ENCODE data around the gene DDAH1.

The DDAH1 gene

DNA sequence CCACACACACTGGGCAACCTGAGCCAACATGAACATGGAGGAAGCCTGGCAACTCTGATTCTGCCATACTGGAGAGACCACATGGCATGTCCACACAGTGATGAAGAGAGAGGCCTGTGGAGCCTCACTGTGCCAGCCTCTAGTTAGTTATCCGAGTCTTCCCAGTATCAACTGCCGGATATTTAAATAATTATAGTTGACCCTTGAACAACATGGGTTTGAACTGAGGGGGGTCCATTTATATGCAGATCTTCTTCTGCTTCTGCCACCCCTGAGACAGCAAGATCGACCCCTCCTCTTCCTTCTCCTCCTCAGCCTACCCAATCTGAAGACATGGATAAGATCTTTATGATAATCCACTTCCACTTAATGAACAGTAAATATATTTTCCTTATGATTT, 27.8 kb downstream of the DDAH1 start:
- DNase-seq = no peak

DNA sequence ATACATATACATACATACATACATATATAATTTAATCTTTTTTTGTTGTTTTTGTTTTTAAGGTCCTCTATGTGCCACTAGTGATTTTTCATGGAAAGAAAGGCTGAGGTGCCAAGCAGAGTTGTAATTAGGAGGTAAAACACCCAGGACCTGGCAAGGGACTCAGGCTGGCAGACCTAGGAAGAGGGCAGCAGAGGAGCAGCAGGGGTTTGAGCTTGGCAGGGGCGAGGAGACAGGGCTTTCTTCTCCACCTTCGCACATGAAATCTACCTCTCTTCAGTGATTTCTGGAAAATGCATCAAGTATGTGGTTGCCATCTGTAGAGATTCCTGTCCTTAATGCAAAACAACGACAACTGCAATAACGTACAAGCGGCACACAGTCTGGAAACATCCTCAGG, 31.9 kb downstream of the DDAH1 start:
- no peak for DNase-seq

GRCh38 chr1:85428471-85429089, 36.4 kb downstream of the DDAH1 start:
- no peak for DNase-seq

DNA sequence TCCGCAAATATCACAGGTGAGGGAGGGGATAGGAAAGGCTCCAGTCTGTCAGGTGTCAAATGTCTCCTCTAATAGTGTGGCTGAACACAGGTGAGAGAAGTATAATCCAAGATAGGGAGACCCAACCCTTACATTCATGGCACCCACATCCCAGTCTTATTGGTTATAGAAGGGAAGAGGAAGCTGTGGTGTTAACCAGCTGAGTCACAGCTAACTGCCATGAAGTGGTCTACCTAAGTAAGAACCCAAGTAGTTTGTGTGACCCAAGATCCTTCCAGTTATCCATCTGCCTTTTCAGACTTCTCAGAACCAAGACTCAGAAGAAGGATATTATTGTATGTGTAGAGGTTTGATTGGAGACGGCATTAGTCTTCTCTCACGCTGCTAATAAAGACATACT, 37.1 kb downstream of the DDAH1 start:
- DNase-seq = no peak

GRCh38 chr1:85427331-85427730, 37.6 kb downstream of the DDAH1 start:
- no peak for DNase-seq

DNA sequence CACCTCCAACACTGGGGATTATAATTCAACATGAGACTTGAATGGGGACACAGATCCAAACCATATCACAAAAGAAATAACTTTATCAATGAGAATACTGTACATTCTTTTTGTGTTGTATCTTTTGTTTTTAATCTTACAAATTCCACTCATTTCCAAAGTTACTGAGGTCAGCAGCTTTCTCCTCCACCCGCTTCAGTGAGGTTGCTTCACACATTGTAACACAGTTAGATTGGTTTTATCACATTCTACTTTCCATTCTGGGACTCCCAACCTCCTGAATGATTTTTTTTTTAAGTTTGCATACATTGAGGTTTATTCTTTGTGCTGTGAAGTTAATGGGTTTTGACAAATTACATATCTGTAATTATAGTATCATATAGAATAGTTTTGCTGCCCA, 43.8 kb downstream of the DDAH1 start:
- DNase-seq = no peak

DNA sequence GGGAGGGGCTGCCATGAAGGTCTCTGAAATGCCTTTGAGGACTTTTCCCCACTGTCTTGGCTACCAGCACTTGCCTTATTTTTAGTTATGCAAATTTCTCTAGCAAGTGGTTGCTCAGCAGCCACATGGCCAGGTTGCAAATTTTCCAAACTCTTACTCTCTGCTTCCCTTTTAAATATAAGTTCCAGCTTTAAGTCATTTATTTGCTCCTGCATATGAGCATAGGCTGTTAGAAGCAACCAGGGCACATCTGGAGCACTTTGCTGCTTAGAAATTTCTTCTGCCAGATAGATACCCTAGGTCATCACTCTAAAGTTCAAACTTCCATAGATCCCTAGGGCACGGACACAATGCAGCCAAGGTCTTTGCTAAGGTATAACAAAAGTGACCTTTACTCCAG, 44.8 kb downstream of the DDAH1 start:
- no peak for DNase-seq

DNA sequence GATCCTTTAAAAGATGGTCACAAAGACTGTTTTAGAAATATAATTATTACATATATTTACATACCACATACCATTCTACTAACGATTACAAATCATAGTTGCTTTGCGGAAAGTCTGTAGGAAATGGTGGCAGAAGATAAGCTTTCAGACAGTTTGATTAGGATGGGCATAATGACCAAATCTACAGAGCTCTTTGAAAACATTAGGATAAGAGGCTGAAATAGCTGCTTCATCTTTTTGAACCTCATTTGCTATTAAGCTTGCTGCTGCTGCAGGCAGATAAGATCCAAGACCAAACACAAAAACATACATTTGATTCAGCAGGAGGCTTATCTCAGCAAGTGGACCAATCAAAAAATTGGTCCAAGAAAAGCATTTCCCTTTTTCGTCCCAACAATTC, 47.1 kb downstream of the DDAH1 start:
- DNase-seq = no peak

DNA sequence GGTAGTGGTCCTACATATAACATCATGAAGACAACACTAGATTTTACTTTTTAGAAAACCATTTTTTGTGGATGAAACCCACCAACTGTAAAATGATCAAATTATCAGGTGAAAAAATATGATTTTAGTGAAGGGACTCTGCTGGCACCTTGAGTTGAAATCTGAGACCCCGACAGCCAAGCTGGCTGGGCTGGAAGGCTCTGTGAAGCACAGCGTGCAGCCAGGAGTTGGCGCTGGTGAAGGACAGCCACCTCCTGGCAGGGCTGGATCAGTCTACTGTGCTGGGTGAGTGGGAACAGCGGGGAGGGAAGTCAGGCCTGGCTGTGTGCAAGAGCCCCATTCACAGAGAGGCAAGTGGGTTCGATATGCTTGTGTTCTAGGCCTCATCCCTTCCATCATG, 47.9 kb downstream of the DDAH1 start:
- DNase-seq = no peak

DNA sequence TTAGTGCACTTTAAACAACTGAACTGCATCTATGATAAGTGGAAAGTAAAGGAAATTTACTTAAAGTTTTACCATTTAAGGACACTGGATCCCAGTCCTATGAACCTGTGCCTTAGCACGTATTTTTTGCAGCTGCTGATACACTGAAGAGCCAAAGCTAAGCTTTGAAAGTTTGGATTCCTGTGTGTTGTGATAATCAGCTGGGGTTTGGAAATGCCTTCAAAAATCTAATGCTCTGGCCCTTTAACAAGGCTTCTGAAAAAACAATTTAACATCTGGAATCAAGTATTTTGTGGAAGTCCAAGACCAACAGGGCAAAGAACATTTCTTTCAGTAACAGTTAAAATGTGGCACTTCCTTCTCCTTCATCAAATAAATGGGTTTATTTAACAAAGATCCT, 51.8 kb downstream of the DDAH1 start:
- DNase-seq = no peak

DNA sequence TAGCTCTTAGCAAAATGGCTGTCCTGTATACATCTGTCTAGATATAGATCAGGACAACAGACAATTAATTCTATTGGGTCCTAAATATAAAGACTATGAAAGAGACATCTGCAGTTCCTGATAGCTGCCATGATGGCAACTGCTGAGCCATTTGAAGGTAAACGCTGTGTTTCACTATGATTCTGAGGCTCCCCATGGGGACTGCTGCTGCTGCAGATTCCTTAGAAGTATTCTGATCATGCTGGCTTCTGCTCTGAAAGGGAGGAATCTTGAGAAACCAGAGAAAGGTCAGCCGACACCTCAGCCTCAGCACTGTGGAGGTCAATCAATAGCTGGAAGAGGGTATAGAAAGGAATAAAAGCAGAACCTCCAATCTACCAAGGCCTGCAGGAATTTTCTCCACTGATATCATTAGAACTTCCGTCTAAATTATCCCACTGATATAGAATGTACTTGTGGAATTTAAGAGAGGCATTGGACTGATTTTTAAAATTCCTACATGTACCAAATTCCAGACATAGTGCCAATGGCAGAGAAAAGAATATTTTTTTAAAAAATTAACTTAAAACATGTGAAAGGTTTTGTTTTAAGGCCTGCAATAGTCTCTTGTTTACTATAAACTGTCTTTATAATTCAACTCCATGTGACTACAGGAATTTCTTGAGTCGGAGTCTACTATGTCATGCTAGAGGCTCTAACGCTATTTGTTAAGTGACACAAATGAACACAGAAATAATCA, 53.2 kb downstream of the DDAH1 start:
- no peak for DNase-seq

DNA sequence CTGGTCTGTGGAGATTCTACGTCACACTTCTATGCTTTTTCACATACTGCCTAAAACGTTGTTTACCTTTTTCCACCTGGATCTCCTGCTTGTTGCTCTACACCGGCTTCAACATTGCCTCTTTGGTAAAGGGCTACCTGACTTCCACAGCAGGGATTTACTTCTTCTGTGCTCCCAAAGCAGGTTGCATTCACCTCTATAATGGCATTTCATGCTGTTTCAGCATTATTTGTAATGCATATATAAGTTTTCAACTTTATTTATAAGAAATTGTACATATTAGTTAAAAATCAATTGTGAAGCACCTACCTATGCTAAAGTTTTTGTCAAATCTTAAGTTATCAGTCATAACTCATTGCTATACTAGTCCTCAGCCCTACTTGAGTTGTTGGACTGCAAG, 55.4 kb downstream of the DDAH1 start:
- DNase-seq = no peak

DNA sequence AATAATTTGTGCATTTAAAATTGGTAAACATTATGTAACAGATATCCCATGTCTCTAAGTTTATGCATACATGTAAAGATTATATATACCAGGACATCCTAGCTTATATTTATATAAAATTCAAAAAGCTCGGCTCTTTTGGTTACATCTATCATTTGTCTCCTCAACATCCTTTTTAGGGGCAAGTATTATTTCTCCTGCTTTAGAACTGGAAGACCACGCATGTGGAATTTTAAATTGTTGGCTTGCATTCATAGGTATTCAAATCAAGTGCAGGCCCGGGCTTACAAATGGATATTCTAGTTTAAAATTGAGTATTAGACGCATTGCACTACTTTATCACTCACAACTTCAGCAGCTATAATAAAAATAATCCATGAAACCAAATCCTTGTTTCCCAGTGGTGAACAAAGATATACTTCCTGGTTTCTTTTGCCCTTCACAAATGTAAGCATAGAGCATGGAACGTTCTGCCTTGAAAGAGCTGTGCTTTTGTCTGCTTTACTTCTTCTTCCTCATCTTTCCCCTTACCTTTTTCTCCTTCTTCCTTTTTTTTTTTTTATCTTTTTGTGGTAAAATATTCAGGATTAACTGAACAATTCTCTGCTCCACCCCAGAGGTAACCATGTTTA, 57.1 kb downstream of the DDAH1 start:
- no peak for DNase-seq

DNA sequence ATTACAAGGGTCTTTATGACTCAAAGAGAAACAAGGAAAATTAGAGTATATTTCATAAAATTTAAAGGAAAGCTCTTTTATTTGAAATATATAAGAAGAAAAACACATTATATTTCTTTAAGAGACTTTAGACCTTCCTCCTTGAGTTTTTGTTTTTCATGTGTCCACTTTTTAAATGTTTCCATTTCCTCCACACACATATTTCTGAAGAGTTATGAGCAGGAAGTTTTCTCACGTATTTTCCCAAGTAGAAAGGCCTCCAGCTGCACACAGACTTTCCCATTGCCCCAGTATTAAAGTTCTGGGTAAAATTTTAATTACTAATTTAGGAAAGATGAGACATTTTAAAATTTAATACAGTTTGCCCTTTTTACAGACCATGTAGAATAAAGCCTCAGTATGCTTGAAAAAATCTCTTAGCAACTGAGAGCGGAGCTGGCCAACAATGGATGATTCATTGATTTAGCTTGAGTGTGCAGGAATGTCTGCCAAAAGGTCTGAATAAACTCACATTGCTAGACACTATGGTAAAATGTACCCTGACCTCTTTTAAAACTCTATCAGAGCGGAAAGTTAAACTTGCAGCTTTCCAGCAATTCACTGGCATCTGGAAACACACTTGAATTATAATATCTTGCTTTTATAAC, 57.9 kb downstream of the DDAH1 start:
- peak; percentile 37 for DNase-seq

DNA sequence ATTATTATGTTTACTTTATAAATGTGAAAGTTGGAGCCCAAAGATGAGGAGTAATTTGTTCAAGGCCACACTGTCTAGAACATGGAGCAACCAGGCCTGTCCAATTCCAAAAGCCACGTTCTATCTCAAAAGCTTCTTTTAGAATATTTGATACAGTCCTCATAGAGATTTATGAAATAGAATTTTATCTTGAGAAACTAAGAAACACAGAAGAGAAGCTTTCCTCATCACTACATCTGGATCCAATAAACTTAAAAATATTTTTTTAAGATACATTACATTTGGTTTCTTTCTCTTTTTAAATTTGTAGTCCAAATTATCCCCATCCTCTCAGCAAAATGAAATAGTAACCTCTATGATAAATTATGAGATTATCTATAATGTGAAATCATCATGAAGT, 58.9 kb downstream of the DDAH1 start:
- no peak for DNase-seq

- no peak for DNase-seq
Observed at GRCh38 chr1:85404408-85404807, 60.6 kb downstream of the DDAH1 start.

- no peak for DNase-seq
Observed at GRCh38 chr1:85398391-85399064, 66.4 kb downstream of the DDAH1 start.

- DNase-seq = no peak
Observed at GRCh38 chr1:85397490-85398032, 67.4 kb downstream of the DDAH1 start.

DNA sequence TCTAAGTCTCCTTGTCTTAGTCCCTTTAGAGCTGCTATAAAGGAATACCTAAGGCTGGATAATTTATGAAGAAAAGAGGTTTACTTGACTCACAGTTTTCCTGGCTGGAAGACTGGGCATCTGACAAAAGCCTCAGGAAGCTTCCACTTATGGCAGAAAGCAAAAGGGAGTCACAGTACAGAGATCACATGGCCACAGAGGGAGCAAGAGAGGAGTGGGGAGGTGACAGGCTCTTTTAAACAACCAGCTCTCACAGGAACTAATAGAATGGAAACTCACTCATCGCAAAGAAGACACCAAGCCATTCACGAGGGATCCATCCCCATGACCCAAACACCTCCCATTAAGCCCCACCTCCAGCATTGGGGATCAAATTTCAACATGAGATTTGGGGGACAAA, 68.8 kb downstream of the DDAH1 start:
- no peak for DNase-seq

GRCh38 chr1:85394130-85394529, 70.8 kb downstream of the DDAH1 start:
- DNase-seq = no peak

DNA sequence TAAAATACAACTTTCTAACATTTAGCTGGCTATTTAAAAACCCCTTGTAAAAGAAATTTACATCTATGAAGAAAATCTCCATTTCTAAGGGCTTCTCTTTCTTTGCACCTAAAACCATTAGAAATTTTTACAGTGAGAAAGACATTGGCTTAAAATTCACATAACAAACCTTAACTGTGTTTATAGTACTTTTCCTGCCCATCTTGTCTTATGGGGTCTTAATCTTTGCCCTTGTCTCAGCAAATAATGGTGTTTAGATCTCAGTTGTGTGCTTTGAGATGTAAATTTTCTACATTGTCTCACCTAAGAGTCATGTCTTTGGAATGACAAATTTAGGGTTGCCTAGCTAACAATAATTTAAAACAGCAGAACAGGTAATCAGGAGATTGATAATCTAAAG, 71.5 kb downstream of the DDAH1 start:
- DNase-seq = no peak

GRCh38 chr1:85388416-85388815, 76.5 kb downstream of the DDAH1 start:
- no peak for DNase-seq

DNA sequence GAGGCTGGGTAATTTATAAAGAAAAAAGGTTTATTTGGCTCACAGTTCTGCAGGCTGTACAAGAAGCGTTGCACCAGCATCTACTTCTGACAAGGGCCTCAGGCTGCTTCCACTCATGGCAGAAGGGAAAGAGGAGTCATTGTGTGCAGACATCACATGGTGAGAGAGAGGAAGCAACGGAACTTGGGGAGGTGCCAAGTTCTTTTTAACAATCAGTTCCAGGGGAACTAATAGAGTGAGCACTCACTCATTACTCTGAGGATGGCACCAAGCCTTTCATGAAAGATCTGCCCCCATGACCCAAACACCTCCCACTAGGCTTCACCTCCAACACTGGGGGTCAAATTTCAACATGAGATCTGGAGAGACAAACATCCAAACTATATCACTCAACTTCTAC, 77.2 kb downstream of the DDAH1 start:
- DNase-seq = no peak
